Naive B cell (primary cell): ENCODE data around the gene SNAPC2. TPM values are rescaled to one million over a fixed set of nuclear protein-coding genes. Genes with fewer than 3 reads are reported as not detected.

Experiments
- ATAC-seq, 2 donors: fragments of 150-1000 bp; cut with Tn5 transposase; 2 replicates each; pipeline ENCODE4 v1.10.0; 2021; ENCODE audit warnings: low read depth in 2 of 2, mild to moderate bottlenecking in 2 of 2, moderate library complexity in 2 of 2
- DNase-seq: peaks from one replicate; pipeline ENCODE4 v3.0.0; 2022
- H3K27ac Mint-ChIP-seq, 6 donors: one replicate each; pipeline ENCODE4 v1.8.0; 2020 to 2022; ENCODE audit warnings: mild to moderate bottlenecking in 6 of 6, mixed read lengths in 6 of 6, moderate library complexity in 5 of 6, inconsistent platforms in 2 of 6
- H3K27me3 Mint-ChIP-seq, 3 donors: one replicate each; pipeline ENCODE4 v1.8.0; 2021 to 2022; ENCODE audit warnings: mixed read lengths in 3 of 3, mild to moderate bottlenecking in 1 of 3
- H3K36me3 Mint-ChIP-seq, 2 donors: one replicate each; pipeline ENCODE4 v1.8.0; 2020 to 2022; ENCODE audit warnings: mixed read lengths in 2 of 2, inconsistent platforms in 1 of 2, mild to moderate bottlenecking in 1 of 2
- H3K4me1 Mint-ChIP-seq, 3 donors: one replicate each; pipeline ENCODE4 v1.8.0; 2020 to 2022; ENCODE audit warnings: mixed read lengths in 3 of 3, inconsistent platforms in 1 of 3, mild to moderate bottlenecking in 1 of 3, moderate library complexity in 1 of 3
- H3K4me3 Mint-ChIP-seq, 8 donors: one replicate each; pipeline ENCODE4 v1.8.0; 2020 to 2022; ENCODE audit warnings: mild to moderate bottlenecking in 8 of 8, mixed read lengths in 8 of 8, moderate library complexity in 8 of 8, inconsistent platforms in 2 of 8
- H3K9me3 Mint-ChIP-seq, 7 donors: one replicate each; pipeline ENCODE4 v1.8.0; 2020 to 2022; ENCODE audit warnings: mixed read lengths in 7 of 7, mild to moderate bottlenecking in 5 of 7, inconsistent platforms in 2 of 7, moderate library complexity in 1 of 7
- polyA plus RNA-seq, 6 donors: library from polyadenylated mRNA; unstranded; fragments of 300-500 nt; fragmentation: Illumina TruSeq; gene quantifications; one replicate each; pipeline ENCODE4 v1.2.3, GENCODE V29; 2021; ENCODE audit warnings: low read depth in 6 of 6

The SNAPC2 gene
- polyA plus RNA-seq, 6 donors from 2014 or later, result 1.5 to 20.2 (median 14.7) TPM

DNA sequence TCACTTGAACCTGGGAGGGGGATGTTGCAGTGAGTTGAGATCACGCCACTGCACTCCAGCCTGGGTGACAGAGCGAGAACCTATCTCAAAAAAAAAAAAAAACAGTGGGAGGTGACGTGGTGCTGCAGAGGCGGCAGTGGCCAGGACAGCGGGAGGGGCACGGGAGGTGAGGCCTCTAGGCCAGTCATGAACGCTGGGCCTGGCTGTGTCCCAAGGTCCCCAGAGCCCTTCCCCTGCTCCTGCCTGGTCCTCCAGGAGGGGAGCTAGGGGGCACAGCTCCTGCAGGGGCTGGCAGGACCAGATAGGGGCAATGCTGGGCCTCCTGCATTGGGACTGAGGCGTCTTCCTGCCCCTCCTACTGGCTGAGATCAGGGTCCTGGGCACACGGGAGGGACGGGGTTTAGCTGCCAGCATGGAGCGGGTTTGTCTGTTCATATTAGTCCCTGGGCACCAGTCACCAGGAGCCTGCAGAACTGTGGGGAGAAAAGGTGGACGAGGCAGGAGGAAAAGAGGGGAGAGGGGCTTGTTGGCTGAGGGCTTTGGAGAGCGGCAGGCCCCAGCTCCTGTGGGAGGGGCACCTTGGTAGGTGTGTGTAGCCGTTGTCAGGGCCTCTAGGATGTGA, 11.9 kb upstream of the SNAPC2 start:
- DNase-seq, result no peak
- peak overlapping the region in 1 of 6 donors; percentile 73 for H3K27ac Mint-ChIP-seq
- peak overlapping the region in 1 of 8 donors; percentile 57 for H3K4me3 Mint-ChIP-seq
- no peaks in the 10 kb centered on the region for H3K27me3 Mint-ChIP-seq
- H3K4me1 Mint-ChIP-seq, result peaks cover 27 to 40% (median 35%) of the 10 kb centered on the region in 3 donors
- H3K9me3 Mint-ChIP-seq, result no peaks in the 10 kb centered on the region
- H3K36me3 Mint-ChIP-seq, result peaks cover 0 to 36% of the 10 kb centered on the region in 2 donors
- no peak for ATAC-seq

- ATAC-seq (no peak), DNase-seq (no peak)
- H3K27ac Mint-ChIP-seq, result no peak overlapping the region
- peaks cover 0 to 37% of the 10 kb centered on the region in 2 donors for H3K36me3 Mint-ChIP-seq
- H3K27me3 Mint-ChIP-seq, result no peaks in the 10 kb centered on the region
- H3K9me3 Mint-ChIP-seq, result no peaks in the 10 kb centered on the region
- no peak overlapping the region for H3K4me3 Mint-ChIP-seq
- H3K4me1 Mint-ChIP-seq, result peaks cover 24 to 35% (median 32%) of the 10 kb centered on the region in 3 donors
Observed at GRCh38 chr19:7908742-7909461, 11.2 kb upstream of the SNAPC2 start.

DNA sequence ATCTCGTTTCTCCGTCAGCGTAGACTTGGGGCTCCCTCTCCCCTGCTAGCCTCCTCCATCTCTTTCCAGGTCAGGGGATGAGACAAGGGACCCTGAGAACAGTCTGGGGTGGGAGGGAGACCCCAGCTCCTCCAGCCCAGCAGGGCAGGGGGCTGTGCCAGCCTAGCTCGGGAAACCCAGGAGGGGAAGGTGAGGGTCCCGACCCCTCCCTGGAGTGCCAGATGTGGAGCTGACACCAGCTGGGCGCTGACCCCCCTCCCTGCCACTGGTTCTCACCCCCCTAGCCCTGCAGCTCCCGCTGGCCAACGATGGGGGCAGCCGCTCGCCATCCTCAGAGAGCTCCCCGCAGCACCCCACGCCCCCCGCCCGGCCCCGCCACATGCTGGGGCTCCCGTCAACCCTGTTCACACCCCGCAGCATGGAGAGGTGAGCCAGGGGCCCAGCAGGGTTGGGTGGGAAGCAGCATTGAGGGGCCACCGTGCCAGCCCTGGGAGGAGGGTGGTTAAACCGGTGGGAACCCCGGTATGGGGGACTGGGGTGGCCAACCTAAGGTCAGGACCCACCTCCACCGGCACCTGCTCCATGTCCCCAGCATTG, 10.6 kb upstream of the SNAPC2 start:
- ATAC-seq, result no peak

DNA sequence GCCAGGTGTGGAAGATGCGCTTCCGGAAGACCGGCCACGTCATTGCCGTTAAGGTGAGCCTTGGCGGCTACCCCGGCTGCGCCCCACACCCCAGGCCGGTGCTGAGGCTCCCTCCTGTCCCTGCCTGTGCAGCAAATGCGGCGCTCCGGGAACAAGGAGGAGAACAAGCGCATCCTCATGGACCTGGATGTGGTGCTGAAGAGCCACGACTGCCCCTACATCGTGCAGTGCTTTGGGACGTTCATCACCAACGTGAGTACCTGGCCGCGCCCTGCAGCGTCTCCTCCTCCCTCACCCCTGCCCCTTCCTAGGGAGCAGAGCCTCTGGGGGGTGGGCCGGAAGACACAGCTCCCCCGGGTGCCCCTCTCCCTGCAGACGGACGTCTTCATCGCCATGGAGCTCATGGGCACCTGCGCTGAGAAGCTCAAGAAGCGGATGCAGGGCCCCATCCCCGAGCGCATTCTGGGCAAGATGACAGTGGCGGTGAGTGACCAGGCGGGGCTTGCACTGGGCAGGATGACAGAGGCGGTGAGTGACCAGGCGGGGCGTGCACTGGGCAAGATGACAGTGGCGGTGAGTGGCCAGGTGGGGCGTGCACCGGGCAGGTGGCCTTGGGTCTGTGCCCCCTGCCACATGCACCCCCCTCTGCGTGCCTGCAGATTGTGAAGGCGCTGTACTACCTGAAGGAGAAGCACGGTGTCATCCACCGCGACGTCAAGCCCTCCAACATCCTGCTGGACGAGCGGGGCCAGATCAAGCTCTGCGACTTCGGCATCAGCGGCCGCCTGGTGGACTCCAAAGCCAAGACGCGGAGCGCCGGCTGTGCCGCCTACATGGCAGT, 9.6 kb upstream of the SNAPC2 start:
- no peak for ATAC-seq
- no peak overlapping the region for H3K4me3 Mint-ChIP-seq
- H3K9me3 Mint-ChIP-seq, result no peaks in the 10 kb centered on the region

More for the DNA sequence above, 10.6 kb upstream of the SNAPC2 start:
- peaks cover 20 to 32% (median 29%) of the 10 kb centered on the region in 3 donors for H3K4me1 Mint-ChIP-seq
- peaks cover 0 to 3% (median 0%) of the 10 kb centered on the region in 3 donors for H3K27me3 Mint-ChIP-seq
- DNase-seq, result no peak
- no peaks in the 10 kb centered on the region for H3K9me3 Mint-ChIP-seq
- no peak overlapping the region for H3K27ac Mint-ChIP-seq
- H3K36me3 Mint-ChIP-seq, result peaks cover 0 to 37% of the 10 kb centered on the region in 2 donors
- H3K4me3 Mint-ChIP-seq, result no peak overlapping the region

GRCh38 chr19:7911508-7912143, 8.5 kb upstream of the SNAPC2 start:
- H3K27ac Mint-ChIP-seq, result peak overlapping the region in 1 of 6 donors; percentile 70
- no peaks in the 10 kb centered on the region for H3K9me3 Mint-ChIP-seq
- ATAC-seq (no peak), DNase-seq (no peak)
- peaks cover 10 to 20% (median 19%) of the 10 kb centered on the region in 3 donors for H3K4me1 Mint-ChIP-seq
- peaks cover 0 to 19% (median 8%) of the 10 kb centered on the region in 3 donors for H3K27me3 Mint-ChIP-seq
- H3K36me3 Mint-ChIP-seq, result peaks cover 0 to 28% of the 10 kb centered on the region in 2 donors
- H3K4me3 Mint-ChIP-seq, result no peak overlapping the region

More for the DNA sequence above, 9.6 kb upstream of the SNAPC2 start:
- DNase-seq, result no peak
- H3K36me3 Mint-ChIP-seq, result peaks cover 0 to 32% of the 10 kb centered on the region in 2 donors
- H3K27ac Mint-ChIP-seq, result peak overlapping the region in 1 of 6 donors; percentile 63
- H3K27me3 Mint-ChIP-seq, result peaks cover 0 to 13% (median 4%) of the 10 kb centered on the region in 3 donors
- peaks cover 16 to 22% (median 22%) of the 10 kb centered on the region in 3 donors for H3K4me1 Mint-ChIP-seq

DNA sequence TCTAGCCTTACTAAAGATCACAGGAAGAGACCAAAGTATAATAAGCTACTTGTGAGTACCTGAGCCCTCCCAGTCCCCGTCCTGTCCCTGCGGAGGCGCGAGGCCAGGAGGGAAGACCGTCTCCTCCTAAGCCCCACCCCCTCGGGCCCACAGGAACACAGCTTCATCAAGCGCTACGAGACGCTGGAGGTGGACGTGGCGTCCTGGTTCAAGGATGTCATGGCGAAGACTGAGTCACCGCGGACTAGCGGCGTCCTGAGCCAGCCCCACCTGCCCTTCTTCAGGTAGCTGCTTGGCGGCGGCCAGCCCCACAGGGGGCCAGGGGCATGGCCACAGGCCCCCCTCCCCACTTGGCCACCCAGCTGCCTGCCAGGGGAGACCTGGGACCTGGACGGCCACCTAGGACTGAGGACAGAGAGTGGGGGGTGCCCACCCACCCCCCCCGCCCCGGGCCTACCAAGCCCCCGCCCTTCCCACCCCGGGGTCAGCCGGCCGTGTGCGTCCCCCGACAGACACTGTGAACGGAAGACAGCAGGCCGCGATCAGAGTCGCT, 7.9 kb upstream of the SNAPC2 start:
- Mint-ChIP-seq H3K4me3 (no peak overlapping the region), H3K27me3 (peaks cover 0 to 23% (median 12%) of the 10 kb centered on the region in 3 donors), H3K27ac (no peak overlapping the region), H3K9me3 (no peaks in the 10 kb centered on the region), H3K4me1 (peaks cover 11 to 22% (median 16%) of the 10 kb centered on the region in 3 donors), H3K36me3 (peaks cover 0 to 28% of the 10 kb centered on the region in 2 donors)
- ATAC-seq (no peak), DNase-seq (no peak)

DNA sequence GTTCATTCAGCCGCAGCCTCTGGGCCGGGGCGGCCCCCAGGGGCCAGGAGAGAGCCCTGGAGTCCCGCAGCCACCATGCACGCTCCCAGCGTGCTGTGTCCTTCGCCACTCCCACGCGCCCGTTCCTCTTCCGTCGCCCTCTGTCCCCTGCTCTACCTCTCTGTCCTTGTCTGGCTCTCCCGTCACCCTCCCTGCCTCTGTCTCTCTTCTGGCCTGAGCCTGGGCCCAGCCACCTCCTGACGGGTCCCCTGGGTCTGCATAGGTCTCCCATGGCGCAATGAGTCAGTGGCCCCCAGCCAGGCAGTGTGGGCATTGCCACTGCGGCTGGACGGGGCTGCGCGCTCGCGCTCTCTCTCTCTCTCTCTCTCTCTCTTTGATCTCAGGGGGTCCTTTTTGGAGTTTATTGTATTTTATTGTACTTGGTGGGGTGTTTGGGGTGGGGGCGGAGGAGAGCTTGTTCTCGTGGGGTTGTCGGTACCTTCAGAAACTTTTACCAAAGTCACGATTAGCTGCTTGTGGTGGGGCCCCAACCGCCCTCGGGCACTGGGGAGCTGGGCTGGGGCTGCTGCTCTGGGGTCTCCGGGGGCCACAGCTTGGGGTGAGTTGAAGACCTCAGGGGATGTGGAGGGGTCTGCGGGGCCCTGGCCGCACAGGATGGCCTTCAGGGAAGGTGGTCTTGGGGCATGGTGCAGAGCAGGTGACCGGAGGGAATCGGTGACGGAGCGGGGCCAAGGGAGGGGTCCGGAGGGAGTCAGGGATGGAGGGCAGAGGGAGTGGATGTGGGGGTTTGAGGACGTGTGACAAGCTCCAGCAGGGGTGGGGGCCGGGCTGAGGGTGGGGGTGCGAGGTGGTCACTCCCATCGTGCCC, 7.2 kb upstream of the SNAPC2 start:
- Mint-ChIP-seq H3K27me3 (peaks cover 4 to 29% (median 13%) of the 10 kb centered on the region in 3 donors), H3K9me3 (no peaks in the 10 kb centered on the region), H3K4me1 (peaks cover 11 to 19% (median 13%) of the 10 kb centered on the region in 3 donors), H3K36me3 (peaks cover 0 to 28% of the 10 kb centered on the region in 2 donors), H3K27ac (no peak overlapping the region), H3K4me3 (no peak overlapping the region)
- no peak for DNase-seq
- ATAC-seq, result no peak

- no peak overlapping the region for H3K4me3 Mint-ChIP-seq
- peaks cover 0 to 28% of the 10 kb centered on the region in 2 donors for H3K36me3 Mint-ChIP-seq
- DNase-seq, result no peak
- no peak overlapping the region for H3K27ac Mint-ChIP-seq
- H3K4me1 Mint-ChIP-seq, result peaks cover 12 to 24% (median 16%) of the 10 kb centered on the region in 3 donors
- H3K9me3 Mint-ChIP-seq, result no peaks in the 10 kb centered on the region
- ATAC-seq, result no peak
- H3K27me3 Mint-ChIP-seq, result peaks cover 8 to 36% (median 17%) of the 10 kb centered on the region in 3 donors
Observed at GRCh38 chr19:7913652-7914051, 6.5 kb upstream of the SNAPC2 start.

DNA sequence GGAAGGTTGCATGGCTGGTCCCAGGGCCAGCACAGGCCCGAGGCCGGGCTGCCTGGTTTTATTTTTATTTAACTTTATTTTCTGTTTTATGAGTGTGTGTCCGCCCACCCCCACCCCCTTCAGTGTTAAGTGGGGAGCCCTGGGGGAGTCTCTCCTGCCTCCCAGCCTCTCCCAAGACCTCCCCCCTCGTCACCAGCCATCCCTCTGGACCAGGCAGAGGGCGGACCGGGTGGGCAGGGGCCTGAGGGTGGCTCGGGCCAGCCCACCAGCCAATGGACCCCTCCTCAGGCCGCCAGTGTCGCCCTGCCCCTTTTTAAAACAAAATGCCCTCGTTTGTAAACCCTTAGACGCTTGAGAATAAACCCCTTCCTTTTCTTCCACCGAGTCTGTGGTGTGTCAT, 6.0 kb upstream of the SNAPC2 start:
- Mint-ChIP-seq H3K4me3 (peak overlapping the region in 1 of 8 donors; percentile 21), H3K9me3 (no peaks in the 10 kb centered on the region), H3K36me3 (peaks cover 0 to 28% of the 10 kb centered on the region in 2 donors), H3K27ac (peak overlapping the region in 1 of 6 donors; percentile 61), H3K27me3 (peaks cover 8 to 36% (median 17%) of the 10 kb centered on the region in 3 donors), H3K4me1 (peaks cover 12 to 24% (median 16%) of the 10 kb centered on the region in 3 donors)
- ATAC-seq, result no peak
- no peak for DNase-seq

GRCh38 chr19:7914598-7915045, 5.5 kb upstream of the SNAPC2 start, which contains the start of gene TGFBR3L:
Gene TGFBR3L, plus strand, starts transcription at chr19:7914830.
- Mint-ChIP-seq H3K4me3 (peak within 1 kb of the TSS in 6 of 8 donors; percentile 67 to 86 (median 73)), H3K9me3 (no peaks in the 10 kb centered on the region), H3K27ac (peak within 1 kb of the TSS in 2 of 6 donors; percentile 61 to 62)

More at GRCh38 chr19:7914598-7915045, 5.5 kb upstream of the SNAPC2 start, which contains the start of gene TGFBR3L:
- ATAC-seq (no peak), DNase-seq (no peak)
- peaks cover 0 to 28% of the 10 kb centered on the region in 2 donors for H3K36me3 Mint-ChIP-seq
- H3K4me1 Mint-ChIP-seq, result peaks cover 14 to 29% (median 20%) of the 10 kb centered on the region in 3 donors
- peaks cover 12 to 41% (median 17%) of the 10 kb centered on the region in 3 donors for H3K27me3 Mint-ChIP-seq
